ENCODE results near the gene DNAJB13.

DNA sequence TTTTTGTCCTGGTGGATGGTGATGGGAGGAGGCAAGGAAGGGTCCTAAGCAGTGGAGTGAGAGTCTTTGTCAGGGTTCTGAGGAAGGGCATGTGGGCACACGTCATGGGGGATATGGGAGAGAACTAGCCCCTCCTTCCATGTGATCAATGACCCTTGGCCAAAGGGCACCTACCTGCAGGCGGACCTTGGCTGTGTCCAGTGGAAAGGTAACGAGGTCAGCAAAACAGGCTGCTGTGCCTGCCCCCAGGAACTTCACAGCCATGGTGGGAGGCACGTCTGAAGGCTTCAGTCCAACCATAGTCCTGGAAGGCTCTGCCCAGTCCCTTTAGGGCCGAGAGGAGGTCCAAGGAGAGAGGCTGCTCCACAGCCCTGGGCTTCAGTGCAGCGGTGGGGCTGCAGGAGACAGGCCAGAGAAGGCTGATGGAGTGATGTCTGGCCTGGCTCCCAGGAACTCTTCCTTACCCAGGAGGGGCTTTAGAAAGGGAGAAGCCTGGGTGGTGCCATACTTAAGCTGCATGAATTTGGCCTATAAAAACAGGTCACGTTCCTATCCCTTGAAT lies 56.0 kb downstream of the DNAJB13 start:
- no peak for TF ChIP-seq POLR2A (IDR thresholded peaks at IDR 0.05)
- TF ChIP-seq, protein P1, sequence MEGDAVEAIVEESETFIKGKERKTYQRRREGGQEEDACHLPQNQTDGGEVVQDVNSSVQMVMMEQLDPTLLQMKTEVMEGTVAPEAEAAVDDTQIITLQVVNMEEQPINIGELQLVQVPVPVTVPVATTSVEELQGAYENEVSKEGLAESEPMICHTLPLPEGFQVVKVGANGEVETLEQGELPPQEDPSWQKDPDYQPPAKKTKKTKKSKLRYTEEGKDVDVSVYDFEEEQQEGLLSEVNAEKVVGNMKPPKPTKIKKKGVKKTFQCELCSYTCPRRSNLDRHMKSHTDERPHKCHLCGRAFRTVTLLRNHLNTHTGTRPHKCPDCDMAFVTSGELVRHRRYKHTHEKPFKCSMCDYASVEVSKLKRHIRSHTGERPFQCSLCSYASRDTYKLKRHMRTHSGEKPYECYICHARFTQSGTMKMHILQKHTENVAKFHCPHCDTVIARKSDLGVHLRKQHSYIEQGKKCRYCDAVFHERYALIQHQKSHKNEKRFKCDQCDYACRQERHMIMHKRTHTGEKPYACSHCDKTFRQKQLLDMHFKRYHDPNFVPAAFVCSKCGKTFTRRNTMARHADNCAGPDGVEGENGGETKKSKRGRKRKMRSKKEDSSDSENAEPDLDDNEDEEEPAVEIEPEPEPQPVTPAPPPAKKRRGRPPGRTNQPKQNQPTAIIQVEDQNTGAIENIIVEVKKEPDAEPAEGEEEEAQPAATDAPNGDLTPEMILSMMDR (IDR thresholded peaks at IDR 0.05): no peak
- TF ChIP-seq EP300 (IDR thresholded peaks at IDR 0.05): no peak

All from gastroesophageal sphincter (tissue), 3 donors.